GM21447 (cell line): Measurements from ENCODE around the gene GRIK2.

Source experiments
- ATAC-seq: cut with Tn5 transposase; IDR thresholded peaks from one replicate; pipeline ENCODE4 v1.9.1; 2021; ENCODE audit not compliant: unreplicated experiment

The GRIK2 gene

DNA sequence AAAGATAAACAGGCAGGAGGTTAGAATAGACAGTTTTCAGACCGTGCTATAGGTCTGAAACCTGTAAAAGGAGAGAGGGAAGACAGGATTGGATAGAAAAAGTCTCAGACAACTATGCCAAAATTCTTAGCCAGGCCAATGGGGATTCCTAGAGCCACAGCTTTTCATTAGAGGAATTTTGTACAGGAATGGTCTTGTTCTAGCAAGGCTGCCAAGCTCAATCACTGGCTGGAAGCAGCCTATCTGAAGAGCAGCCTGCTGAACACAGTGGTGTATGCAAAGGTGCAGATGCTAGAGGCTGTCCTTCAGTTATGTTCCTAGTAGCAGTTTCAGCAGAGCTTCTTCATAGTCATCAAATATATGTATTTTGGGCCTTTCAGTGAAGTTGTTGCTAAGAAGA is 313.1 kb downstream of the GRIK2 start:
- ATAC-seq: no peak

DNA sequence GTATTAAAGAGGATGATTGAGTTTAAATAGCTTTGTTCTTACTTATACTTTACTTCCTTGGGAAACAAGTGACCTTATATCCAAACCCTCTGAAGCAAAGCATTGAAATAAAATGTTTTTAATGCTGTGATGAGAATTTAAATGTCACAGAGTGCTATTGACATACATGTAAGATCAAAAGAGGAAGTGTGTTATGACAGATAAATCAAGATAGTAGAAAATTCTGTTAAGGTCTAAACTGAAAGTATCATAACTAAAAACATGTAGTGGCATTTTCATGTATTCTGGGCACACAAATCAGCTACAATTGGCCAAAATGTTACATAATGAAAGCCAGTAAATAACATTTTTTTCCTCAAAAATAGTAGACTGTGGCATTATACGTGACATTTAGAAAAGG is 318.0 kb downstream of the GRIK2 start:
- ATAC-seq: no peak

DNA sequence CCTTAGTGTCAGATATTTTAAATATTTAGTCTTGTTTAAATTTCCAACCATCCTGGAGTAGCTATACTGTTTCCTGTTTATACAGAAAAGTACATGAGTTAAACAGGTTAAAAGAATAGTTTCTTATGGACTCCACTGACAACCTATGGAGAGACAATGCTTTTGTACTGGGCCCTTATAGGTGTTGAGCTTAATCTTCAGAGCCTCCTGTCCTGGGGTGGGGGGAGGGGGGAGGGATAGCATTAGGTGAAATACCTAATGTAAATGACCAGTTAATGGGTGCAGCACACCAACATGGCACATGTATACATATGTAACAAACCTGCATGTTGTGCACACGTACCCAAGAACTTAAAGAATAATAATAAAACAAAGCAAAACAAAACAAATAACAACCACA is 322.9 kb downstream of the GRIK2 start:
- no peak for ATAC-seq

DNA sequence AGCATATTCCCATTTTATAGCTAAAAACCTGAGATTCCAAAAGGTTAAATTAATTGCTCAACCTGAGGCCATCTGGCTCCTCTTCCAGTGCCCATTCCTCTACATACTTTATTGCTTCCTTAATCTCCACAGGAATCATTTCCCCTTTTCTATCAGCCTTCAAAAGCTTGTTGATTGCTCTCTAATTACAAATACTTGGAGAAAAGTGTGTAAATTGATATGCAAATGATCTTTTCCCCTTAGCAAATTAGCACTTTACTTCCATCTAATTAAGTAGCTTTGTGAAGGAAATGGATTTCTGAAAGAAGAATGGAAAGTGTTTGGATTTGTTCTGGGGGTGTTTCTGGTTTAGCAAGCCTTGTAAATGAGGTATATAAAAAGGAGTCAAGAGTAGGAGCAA is 323.3 kb downstream of the GRIK2 start:
- ATAC-seq: no peak

DNA sequence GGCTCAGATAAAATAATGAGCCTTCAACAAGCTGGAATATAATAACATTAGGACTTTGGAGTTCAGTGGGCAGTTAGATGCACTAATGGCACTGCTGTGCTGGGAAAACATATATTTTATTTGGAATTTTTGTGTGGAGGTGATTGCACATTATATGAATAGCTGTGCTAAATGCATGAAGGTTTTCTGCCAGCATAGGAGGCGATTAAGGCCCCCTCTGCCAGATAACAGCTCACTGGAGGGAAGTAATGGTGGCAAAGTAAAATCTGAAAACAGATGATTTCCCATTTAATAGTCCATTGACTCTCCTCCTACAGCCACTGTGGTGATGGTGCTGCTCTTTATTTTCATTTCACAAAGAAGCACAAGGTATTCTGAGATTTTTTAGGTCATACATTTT is 326.0 kb downstream of the GRIK2 start:
- ATAC-seq: no peak

DNA sequence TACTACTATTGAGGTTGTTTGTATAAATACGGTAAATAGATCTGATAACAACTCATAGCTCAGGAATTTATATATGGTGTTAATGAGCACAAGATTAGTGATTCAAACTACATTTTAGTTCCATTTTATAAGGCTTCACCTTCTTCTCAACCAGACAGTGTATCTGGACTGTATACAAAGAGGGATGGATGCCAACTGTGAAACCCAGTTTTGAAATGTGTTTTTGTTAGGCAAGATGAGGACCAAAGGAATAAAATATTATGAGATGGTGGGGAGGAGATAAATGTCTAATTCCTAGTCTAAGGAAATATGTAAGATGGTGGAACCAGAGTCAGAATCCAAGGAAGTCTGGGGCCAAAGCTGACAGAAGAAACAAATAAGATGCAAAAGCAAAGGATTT is 329.0 kb downstream of the GRIK2 start:
- no peak for ATAC-seq

DNA sequence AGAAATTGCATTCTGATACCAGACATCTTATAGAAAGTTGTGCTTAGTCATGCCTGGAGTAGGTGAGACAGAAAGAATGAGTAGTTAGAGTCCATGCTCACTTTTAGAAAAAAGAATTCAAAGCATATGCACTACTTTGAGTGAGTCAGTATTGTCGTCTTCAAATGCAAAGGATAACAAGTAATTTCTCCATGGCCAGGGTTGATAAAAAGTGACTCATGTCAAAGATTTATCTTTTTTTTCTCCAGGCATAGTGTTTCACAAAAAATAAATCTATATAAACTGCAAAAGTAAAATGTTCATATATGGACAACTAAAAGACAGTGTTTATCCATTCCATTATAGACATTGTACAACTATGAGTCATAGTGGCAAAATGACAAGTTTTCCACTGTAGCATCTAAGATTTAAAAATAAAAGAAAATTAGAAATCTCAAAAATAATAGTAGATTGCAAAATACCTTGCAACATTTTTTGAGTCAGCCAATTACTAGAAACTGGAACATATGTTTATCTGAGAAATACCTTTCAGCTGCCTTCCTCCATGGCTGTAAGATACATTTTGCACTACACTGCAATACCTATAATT is 329.6 kb downstream of the GRIK2 start:
- ATAC-seq: no peak

DNA sequence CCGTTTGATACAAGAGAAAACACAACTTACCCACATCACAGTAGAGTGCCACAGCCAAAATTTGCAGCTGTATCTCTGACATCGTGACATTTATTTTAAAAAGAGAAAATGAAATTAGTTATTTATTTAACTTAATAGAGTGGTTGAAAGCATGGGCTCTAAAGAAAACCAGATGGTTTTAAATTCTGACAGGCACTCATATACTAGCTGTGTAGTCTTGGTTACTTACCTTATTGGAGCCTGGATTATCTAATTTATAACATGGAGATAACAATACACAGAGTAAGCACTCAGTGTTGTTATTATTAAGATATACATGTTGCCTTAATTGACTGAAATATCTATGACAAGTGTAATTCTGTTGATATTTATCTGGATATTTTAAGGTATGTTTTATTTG is 334.9 kb downstream of the GRIK2 start:
- no peak for ATAC-seq

DNA sequence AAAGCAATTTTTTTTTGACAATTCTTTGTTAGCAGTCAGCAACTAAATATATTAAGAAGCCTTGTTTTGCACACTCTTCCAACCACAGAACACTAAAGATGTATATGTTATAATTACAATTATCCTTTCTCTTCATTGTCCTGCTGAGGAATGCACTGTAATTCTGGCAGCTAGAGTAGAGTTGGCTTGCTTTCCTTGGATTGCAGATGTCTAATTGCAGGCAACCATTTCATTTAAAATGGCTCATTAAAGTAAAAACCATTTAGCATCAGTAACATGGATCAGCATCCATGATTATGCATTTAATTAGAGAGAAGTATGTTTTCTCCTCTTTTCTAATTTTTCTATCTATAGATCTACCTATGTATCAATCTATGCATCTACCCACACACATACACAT is 335.4 kb downstream of the GRIK2 start:
- ATAC-seq: no peak

DNA sequence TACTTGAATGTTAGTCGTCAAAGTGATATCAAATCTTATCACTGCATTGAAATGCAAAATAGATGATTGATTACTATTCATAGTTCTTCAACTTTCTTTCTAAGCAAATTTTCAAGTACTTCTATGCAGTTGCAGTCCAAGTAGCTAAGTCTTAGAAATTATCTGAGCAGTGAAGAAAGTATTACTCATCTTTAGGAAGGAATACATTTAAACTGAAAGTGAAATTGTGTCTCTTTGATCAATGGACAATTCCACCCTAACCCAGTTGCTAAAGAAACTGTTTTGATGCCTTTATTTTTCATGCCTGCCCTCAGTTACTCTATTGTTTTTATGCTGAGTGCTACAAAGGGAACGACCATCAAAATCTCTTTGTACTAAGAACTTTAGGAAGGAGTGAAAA is 337.4 kb downstream of the GRIK2 start:
- no peak for ATAC-seq

DNA sequence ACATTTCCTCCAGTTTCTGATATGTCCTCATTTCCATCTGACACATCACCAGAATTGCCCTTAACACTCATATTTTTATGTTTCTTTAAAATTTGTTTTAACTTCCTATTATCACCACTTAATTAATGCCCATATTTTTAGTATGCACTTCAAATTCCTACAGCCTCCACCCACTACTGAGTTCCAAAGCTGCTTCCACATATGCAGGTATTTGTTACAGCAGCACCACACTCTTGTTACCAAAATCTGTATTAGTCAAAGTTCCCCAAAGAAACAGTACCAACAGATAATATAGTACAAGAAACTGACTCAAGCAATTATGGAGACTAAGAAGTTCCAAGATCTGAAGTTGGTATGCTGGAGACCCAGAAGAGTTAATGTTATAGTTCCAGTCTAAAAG is 340.4 kb downstream of the GRIK2 start:
- ATAC-seq: no peak

DNA sequence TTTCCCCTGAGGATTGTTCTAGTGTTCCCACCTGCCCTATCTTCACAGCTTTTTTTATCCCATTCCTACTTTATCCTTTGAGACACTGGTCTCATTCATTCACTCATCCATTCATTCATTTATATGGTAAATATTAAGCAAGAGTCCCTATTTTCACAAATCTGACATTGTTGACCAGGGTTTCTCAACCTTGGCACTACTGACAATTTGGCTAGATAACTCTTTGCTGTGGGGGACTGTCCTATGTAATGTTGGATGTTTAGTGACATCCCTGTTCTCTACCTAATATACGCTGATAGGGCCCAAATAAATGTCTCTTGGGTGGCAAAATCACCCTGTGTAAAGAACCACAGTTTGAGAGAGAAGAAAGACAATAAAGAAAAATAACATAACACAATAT is 345.0 kb downstream of the GRIK2 start:
- no peak for ATAC-seq

DNA sequence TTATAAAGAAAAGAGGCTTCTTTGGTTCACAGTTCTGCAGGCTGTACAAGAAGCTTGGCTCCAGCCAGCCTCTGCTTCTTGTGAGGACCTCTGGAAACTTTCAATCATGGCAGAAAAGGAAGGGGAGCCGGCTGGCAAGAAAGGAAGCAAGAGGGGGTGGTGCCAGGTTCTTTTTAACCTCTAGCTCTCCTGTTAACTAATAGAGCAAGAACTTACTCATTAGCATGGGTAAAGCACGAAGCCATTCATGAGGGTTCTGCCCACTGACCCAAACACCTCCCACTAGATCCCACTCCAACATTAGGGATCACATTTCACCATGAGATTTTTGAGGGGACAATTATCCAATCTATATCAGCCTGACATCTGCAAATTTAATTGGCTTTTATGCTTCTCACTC is 347.1 kb downstream of the GRIK2 start:
- ATAC-seq: no peak

DNA sequence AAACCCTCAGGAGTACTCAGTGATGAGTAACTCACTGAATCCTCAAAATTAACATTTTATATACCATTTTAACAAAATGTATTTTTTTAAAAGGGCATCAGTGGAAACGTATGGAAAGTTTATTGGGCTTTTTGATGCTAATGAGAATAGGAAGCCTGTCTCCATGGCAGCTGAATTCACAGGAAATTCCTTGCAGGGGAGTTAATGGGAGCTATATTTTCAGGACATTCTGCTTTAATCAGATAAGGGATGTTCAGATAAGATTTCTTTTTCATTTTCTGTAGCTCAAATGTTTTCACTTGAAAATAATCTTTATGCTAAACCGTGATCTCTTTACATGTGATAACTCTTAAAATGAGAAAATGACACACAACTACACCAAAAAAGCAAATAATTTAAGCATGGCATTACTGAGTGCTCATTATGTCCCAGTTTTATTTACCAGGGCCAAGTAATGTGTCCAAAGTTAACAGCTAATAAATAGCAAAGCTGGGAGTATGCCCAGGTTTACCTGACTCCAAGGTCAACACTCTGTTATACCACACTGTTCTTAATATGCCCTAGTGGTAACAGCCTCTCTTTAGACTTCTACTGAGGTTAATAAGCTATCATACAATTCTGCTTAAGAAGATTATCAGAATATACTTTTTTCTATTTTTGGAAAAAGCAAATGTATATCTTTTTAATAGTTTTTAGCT is 348.1 kb downstream of the GRIK2 start:
- no peak for ATAC-seq

DNA sequence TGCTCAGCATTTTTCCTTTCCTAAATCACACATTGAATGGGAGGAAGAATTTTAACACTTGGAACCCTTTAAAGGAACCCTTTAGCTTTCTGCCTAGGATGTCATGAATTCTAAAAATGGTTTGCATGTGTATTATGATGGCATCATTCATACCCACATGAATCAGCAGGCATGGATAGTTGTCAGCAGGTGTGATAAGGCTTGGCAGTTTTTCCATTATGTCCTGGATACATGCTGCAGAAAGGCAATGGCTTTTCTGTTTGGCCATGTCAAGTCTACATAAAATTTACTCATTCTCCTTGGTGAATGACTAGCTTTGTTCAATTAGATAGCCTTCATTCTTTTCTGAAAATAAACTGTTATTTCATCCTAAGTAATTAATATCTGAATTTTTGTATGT is 353.7 kb downstream of the GRIK2 start:
- no peak for ATAC-seq

DNA sequence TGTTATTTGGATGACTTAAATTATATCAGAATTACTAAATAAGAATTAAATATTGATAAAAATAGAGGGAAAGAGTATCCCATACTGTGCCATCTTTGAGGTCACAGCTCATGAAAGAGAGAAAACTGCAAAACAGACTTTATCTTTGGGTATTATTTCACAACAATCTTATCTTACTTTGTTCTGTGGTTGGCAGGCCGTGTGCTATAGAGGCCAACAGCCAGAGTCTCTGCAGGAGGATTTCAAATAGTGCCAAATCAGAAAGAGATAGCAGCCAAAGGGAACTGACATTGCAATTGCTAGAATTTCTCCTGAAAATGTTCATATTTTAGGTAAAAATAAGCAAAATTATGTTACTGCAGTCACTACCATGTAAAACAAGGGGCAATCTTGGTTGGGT is 354.2 kb downstream of the GRIK2 start:
- no peak for ATAC-seq

DNA sequence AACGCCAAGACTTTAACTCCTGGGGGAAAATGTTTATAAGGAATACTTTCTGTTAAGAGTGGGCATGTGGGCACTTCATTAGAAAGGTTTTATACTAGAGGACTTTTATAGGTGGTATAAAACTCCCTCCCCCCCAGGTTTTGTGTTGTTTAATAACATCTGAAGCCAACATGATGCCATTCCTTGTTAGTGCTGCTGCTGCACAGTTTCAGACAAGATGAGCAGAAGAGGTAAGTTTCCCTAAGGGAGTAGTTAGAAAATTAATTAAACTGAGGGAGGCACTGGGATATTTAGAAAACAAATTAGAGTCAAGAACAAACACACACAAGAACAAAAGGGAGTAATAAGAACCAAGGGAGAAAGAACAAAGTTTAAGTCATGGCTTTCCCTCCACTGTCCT is 362.4 kb downstream of the GRIK2 start:
- no peak for ATAC-seq

DNA sequence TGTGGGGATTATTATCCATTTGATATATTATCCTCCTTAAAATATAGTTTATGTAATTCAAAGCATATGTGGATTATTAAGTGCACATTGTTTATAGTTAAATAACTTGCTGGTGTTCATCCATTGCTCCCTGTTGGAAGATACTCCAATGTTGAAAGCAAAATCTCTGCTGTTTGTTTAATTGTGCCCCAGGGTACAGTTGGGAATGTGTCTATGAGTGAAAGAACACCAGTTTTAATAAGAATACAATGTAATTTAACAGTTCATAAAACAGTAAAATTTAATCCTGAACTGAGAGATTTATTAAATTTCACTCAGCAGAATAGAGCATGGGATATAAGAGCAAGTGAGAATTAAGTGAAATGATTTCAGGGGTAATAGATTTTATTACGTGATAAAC is 364.9 kb downstream of the GRIK2 start:
- no peak for ATAC-seq

DNA sequence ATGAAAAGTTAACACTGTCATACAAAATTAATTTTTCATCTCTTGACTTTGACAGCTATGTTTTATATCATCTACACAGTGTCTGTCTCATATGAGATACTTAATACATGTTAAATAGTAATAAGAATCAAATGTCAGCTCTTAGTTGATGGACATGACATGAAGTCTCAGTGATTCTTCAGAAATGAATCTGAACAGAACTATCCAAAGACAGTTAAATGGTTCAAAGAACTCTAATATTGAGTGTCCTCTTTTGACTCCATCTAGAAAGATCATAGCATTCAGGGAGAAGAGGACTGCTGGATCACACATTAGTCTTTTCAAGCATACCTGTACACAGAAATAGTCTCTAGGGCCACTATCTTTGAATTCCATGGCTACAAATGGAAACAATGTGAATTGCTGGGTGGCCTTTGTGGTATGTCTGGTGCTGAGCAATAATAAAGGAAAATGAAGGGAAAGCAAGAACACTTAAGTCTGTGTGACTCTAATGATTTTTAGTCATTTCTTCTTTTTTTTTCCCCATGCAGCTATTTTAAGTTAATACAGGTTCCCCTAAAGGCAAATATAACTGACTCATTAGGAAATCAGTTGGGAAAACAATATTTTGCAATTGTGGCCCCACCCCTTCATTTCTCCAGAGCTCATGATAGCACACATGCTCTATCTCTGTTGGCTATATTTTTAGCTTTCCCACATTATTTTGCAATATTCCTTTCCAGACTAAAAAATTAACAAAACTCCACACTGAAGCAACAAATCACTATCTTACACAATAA is 367.5 kb downstream of the GRIK2 start:
- no peak for ATAC-seq

DNA sequence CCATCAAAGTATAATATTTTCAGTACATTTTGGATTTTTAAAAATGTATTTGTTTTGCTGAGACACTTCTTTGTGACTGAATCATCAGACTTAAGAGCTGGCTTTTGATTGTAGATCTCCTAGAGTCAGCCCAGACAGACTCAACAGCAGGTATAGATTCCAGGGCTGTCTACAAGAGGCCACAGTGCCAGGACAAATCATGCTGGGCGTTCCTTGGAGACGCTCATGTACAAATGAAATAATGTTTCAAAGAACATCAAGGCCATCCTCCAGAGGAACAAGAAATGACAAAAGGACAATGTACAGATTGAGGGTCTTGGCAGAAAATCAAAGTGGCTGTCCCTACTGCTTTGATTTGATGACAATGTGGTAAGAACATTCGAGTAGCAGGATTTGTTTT is 369.3 kb downstream of the GRIK2 start:
- no peak for ATAC-seq

DNA sequence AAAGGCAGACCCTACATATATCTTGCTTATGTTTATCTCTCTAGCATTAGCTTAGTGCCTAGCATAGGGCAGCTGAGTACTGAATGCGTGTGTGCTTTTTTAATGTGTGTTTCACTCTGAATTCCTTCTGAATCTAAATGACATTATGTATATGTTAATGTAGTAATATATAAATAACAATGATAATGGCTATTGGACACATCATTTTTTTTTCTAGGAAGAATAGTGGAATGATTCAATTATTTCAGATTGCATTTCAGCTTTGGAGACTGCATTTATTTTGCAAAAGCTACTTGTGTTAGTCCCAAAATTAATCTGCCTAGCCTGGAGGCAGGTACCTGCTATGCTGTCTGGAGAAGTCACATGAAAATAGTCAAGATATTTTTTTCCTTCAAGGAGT is 371.8 kb downstream of the GRIK2 start:
- no peak for ATAC-seq

DNA sequence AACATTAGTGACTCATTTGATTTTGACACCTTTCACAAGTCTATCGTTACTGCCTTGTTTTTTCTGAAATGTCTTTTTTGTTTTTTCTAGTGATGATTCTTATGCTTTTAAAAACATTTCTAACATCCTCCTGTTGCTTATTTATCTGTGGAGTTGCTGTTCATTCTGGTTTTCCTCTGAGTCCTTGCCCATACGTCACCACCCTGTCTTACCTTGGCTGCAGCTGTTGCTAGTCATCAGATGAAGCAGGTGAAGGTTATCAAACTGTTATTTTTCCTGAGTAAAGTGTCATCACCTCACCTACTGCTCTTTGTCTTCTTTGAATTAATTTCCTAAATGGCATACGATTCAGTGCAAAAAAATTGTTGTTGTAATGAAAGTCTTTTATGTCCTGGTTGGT is 376.6 kb downstream of the GRIK2 start:
- no peak for ATAC-seq
